GM12891 (cell line): ENCODE results near the gene CD72.

Experiments used
- POLR2A ChIP-seq: IDR thresholded peaks from 2 replicates; pipeline ENCODE4 v1.6.1; 2011; ENCODE audit warnings: low read depth, low read length, control low read depth
- POLR2AphosphoS5 ChIP-seq: IDR thresholded peaks from 2 replicates; pipeline ENCODE4 v1.6.1; 2011; ENCODE audit warnings: low read depth, low read length, control low read depth
- POU2F2 ChIP-seq: IDR thresholded peaks from 2 replicates; pipeline ENCODE4 v1.6.1; 2011; ENCODE audit warnings: low read depth, mild to moderate bottlenecking, control low read depth, low read length, moderate library complexity
- SPI1 ChIP-seq: IDR thresholded peaks from 2 replicates; pipeline ENCODE4 v1.6.1; 2011; ENCODE audit warnings: low read depth, low read length, control low read depth
- TAF1 ChIP-seq: IDR thresholded peaks from 2 replicates; pipeline ENCODE4 v1.6.1; 2011; ENCODE audit warnings: low read depth, low read length, control low read depth

GRCh38 chr9:35563791-35564197 lies 54.4 kb downstream of the CD72 start:
- TF ChIP-seq TAF1 (no peak), POLR2A (no peak), POLR2AphosphoS5 (no peak), SPI1 (no peak), POU2F2 (no peak)
